ENCODE data around the gene CLCN7. TPM values are rescaled to one million over a fixed set of nuclear protein-coding genes. Genes with fewer than 3 reads are reported as not detected.

CLCN7 gene
- total RNA-seq, 1 experiment from 2014 or later, result 48.2 TPM

- Histone ChIP-seq H2AFZ (ENCODE audit: low read length) (no peak overlapping the region), H3K79me2 (ENCODE audit: low read length) (peaks cover 31% of the 10 kb centered on the region), H3K4me2 (ENCODE audit: low read length) (peak overlapping the region; percentile 97), H3F3A (ENCODE audit: low read length, unreplicated experiment) (no peaks in the 10 kb centered on the region), H3K4me1 (ENCODE audit: insufficient read depth, low read length) (peaks cover 13% of the 10 kb centered on the region), H3K27me3 (ENCODE audit: low read length) (no peaks in the 10 kb centered on the region), H3K27ac (ENCODE audit: low read length) (no peak overlapping the region), H3K4me3 (ENCODE audit: low read length) (peak overlapping the region; percentile 83), H3K9me3 (ENCODE audit: low read length) (no peaks in the 10 kb centered on the region), H3K36me3 (ENCODE audit: low read depth, low read length) (0 out of 2 replicates have a peak, but pooled peaks cover 3% of the 10 kb centered on the region), H3K9me2 (replicated peaks; ENCODE audit: low read length) (no peaks in the 10 kb centered on the region), H3K9ac (ENCODE audit: low read length) (peak overlapping the region; percentile 94; the same call in 1 of the 2 replicates), H4K20me1 (ENCODE audit: low read length) (peaks cover 5% of the 10 kb centered on the region; the same call in 1 of the 2 replicates)
- ATAC-seq (no peak), DNase-seq (no peak)
- no TSS peak for BruUV-seq (replicated peaks)
- ChIA-PET CTCF (interaction anchor here (0.6 kb wide), 1 partner anchor 12 kb away, joined by 3 read pairs; no protein-coding TSS in a partner anchor), POLR2A (ENCODE audit: unreplicated experiment) (no interaction called here)
- intact Hi-C loops (cut with micrococcal nuclease), result no loop called here
- TF ChIP-seq EZH2 (IDR thresholded peaks at IDR 0.05; ENCODE audit: low read length, unreplicated experiment) (no peak), CTCF (conservative IDR thresholded peaks at IDR 0.05; ENCODE audit: low read depth, low read length) (no peak; the same call in 1 of the 2 replicates), EZH2phosphoT487 (IDR thresholded peaks at IDR 0.05; ENCODE audit: borderline replicate concordance, low read length) (no peak)
Observed at GRCh38 chr16:1494711-1495110, 19.9 kb upstream of the CLCN7 start.

- H3K4me1 ChIP-seq (ENCODE audit: insufficient read depth, low read length), result peaks cover 13% of the 10 kb centered on the region
- peak overlapping the region; percentile 32; the same call in 1 of the 2 replicates for H3K27ac ChIP-seq (ENCODE audit: low read length)
- peak overlapping the region; percentile 94 for H3K9ac ChIP-seq (ENCODE audit: low read length)
- intact Hi-C loops (cut with micrococcal nuclease), result no loop called here
- no peak for TF ChIP-seq EZH2phosphoT487 (IDR thresholded peaks at IDR 0.05; ENCODE audit: borderline replicate concordance, low read length)
- peak; percentile 62 for TF ChIP-seq CTCF (conservative IDR thresholded peaks at IDR 0.05; ENCODE audit: low read depth, low read length)
- DNase-seq (peak; percentile 60), ATAC-seq (peak; percentile 72)
- peak overlapping the region; percentile 83 for H3K4me3 ChIP-seq (ENCODE audit: low read length)
- H2AFZ ChIP-seq (ENCODE audit: low read length), result peak overlapping the region; percentile 74; the same call in 1 of the 2 replicates
- 0 out of 2 replicates have a peak, but pooled peaks cover 3% of the 10 kb centered on the region for H3K36me3 ChIP-seq (ENCODE audit: low read depth, low read length)
- ChIA-PET CTCF (interaction anchor here (0.6 kb wide), 2 partner anchors 12 to 968 kb away, joined by 3 read pairs; no protein-coding TSS in a partner anchor), POLR2A (ENCODE audit: unreplicated experiment) (no interaction called here)
- H4K20me1 ChIP-seq (ENCODE audit: low read length), result peaks cover 5% of the 10 kb centered on the region; the same call in 1 of the 2 replicates
- H3K79me2 ChIP-seq (ENCODE audit: low read length), result peaks cover 31% of the 10 kb centered on the region
- H3K27me3 ChIP-seq (ENCODE audit: low read length), result no peaks in the 10 kb centered on the region
- H3K9me2 ChIP-seq (replicated peaks; ENCODE audit: low read length), result no peaks in the 10 kb centered on the region
- no peaks in the 10 kb centered on the region for H3F3A ChIP-seq (ENCODE audit: low read length, unreplicated experiment)
- BruUV-seq (replicated peaks), result no TSS peak
- no peaks in the 10 kb centered on the region for H3K9me3 ChIP-seq (ENCODE audit: low read length)
- peak overlapping the region; percentile 97 for H3K4me2 ChIP-seq (ENCODE audit: low read length)
Observed at GRCh38 chr16:1494129-1494640, 19.4 kb upstream of the CLCN7 start.

GRCh38 chr16:1493746-1494094 lies 18.9 kb upstream of the CLCN7 start:
- H3F3A ChIP-seq (ENCODE audit: low read length, unreplicated experiment), result no peaks in the 10 kb centered on the region
- no peaks in the 10 kb centered on the region for H3K9me3 ChIP-seq (ENCODE audit: low read length)
- peaks cover 5% of the 10 kb centered on the region; the same call in 1 of the 2 replicates for H4K20me1 ChIP-seq (ENCODE audit: low read length)
- POLR2A ChIA-PET (ENCODE audit: unreplicated experiment), result no interaction called here
- H3K9ac ChIP-seq (ENCODE audit: low read length), result peak overlapping the region; percentile 94
- BruUV-seq (replicated peaks), result TSS peak; percentile 61
- H3K4me3 ChIP-seq (ENCODE audit: low read length), result peak overlapping the region; percentile 83
- intact Hi-C loops (cut with micrococcal nuclease), result loop anchor here (2.0 kb wide), 1 partner anchor 117 kb away; no protein-coding TSS in a partner anchor
- 0 out of 2 replicates have a peak, but pooled peaks cover 3% of the 10 kb centered on the region for H3K36me3 ChIP-seq (ENCODE audit: low read depth, low read length)
- H3K4me1 ChIP-seq (ENCODE audit: insufficient read depth, low read length), result peaks cover 13% of the 10 kb centered on the region
- peak overlapping the region; percentile 32 for H3K27ac ChIP-seq (ENCODE audit: low read length)
- peak overlapping the region; percentile 97 for H3K4me2 ChIP-seq (ENCODE audit: low read length)
- peak; percentile 29 for ATAC-seq
- H3K27me3 ChIP-seq (ENCODE audit: low read length), result no peaks in the 10 kb centered on the region
- no peaks in the 10 kb centered on the region for H3K9me2 ChIP-seq (replicated peaks; ENCODE audit: low read length)
- H3K79me2 ChIP-seq (ENCODE audit: low read length), result peaks cover 31% of the 10 kb centered on the region
- DNase-seq, result no peak
- CTCF ChIA-PET, result interaction anchor here (0.6 kb wide), 1 partner anchor 967 kb away, joined by 3 read pairs; no protein-coding TSS in a partner anchor
- TF ChIP-seq EZH2phosphoT487 (IDR thresholded peaks at IDR 0.05; ENCODE audit: borderline replicate concordance, low read length), result no peak
- no peak for TF ChIP-seq EZH2 (IDR thresholded peaks at IDR 0.05; ENCODE audit: low read length, unreplicated experiment)
- TF ChIP-seq CTCF (conservative IDR thresholded peaks at IDR 0.05; ENCODE audit: low read depth, low read length), result no peak
- H2AFZ ChIP-seq (ENCODE audit: low read length), result peak overlapping the region; percentile 74

All from PC-3 (cell line).